Naive thymus-derived CD4-positive, alpha-beta T cell (primary cell): ENCODE results near the gene CARD10. TPM values are rescaled to one million over a fixed set of nuclear protein-coding genes. Genes with fewer than 3 reads are reported as not detected.
"Not testable (repeated sequence)": the region's sequence is repeated elsewhere in the genome, so short reads cannot be mapped to it uniquely, and the experiment has no call there.

Experiments used
- ATAC-seq: fragments of 150-1000 bp; cut with Tn5 transposase; 2 replicates; pipeline ENCODE4 v1.10.0; 2021; ENCODE audit warnings: mild to moderate bottlenecking, moderate library complexity
- CTCF ChIA-PET: fragments of 350-600 bp; sonication (Branson Sonifier 250); formaldehyde crosslinking; loops from one replicate; lab custom pipeline; 2021; ENCODE audit warnings: antibody characterized with exemption; lab: Charles Lee
- POLR2A ChIA-PET: fragments of 350-600 bp; sonication (Branson Sonifier 250); formaldehyde crosslinking; loops from one replicate; lab custom pipeline; 2021; ENCODE audit warnings: antibody characterized with exemption, inconsistent platforms; lab: Charles Lee
- DNase-seq, 9 donors: peaks; one replicate each; pipeline versions ENCODE4 v3.0.0 to v3.0.0-alpha.2; 2020 to 2022; ENCODE audit warnings: mixed read lengths in 1 of 9
- H3K27ac ChIP-seq: one replicate; pipeline ENCODE4 v1.7.0; 2013; ENCODE audit warnings: mild to moderate bottlenecking, low read depth, low read length, moderate library complexity
- H3K27me3 ChIP-seq, 2 donors: one replicate each; pipeline ENCODE4 v1.7.0; 2013; ENCODE audit warnings: low read length in 2 of 2, mild to moderate bottlenecking in 2 of 2, moderate library complexity in 2 of 2; ENCODE audit not compliant: control insufficient read depth in 2 of 2, insufficient read depth in 2 of 2
- H3K36me3 ChIP-seq, 3 experiments: 1 replicate in 2 of 3; 2 replicates in 1 of 3; pipeline ENCODE4 v1.7.0; 2013; ENCODE audit warnings: low read length in 3 of 3, mild to moderate bottlenecking in 3 of 3, moderate library complexity in 1 of 3; ENCODE audit not compliant: insufficient read depth in 3 of 3, control insufficient read depth in 2 of 3
- H3K4me1 ChIP-seq, 2 donors: one replicate each; pipeline ENCODE4 v1.7.0; 2013; ENCODE audit warnings: low read length in 2 of 2, mild to moderate bottlenecking in 2 of 2, moderate library complexity in 1 of 2; ENCODE audit not compliant: control insufficient read depth in 2 of 2, insufficient read depth in 2 of 2
- H3K4me3 ChIP-seq: 2 replicates; pipeline ENCODE4 v1.7.0; 2013; ENCODE audit warnings: mild to moderate bottlenecking, low read length
- H3K9me3 ChIP-seq, 3 experiments: 1 replicate in 2 of 3; 2 replicates in 1 of 3; pipeline ENCODE4 v1.7.0; 2013; ENCODE audit warnings: low read length in 3 of 3; ENCODE audit not compliant: control insufficient read depth in 2 of 3
- H3K27ac Mint-ChIP-seq, 9 donors: one replicate each; pipeline ENCODE4 v1.8.0; 2020 to 2022; ENCODE audit warnings: mixed read lengths in 9 of 9, mild to moderate bottlenecking in 8 of 9, moderate library complexity in 5 of 9, inconsistent platforms in 2 of 9
- H3K27me3 Mint-ChIP-seq, 5 donors: one replicate each; pipeline ENCODE4 v1.8.0; 2021 to 2022; ENCODE audit warnings: mixed read lengths in 5 of 5, mild to moderate bottlenecking in 1 of 5
- H3K36me3 Mint-ChIP-seq, 5 donors: one replicate each; pipeline ENCODE4 v1.8.0; 2020 to 2022; ENCODE audit warnings: mixed read lengths in 5 of 5, mild to moderate bottlenecking in 3 of 5, inconsistent platforms in 1 of 5
- H3K4me1 Mint-ChIP-seq, 7 donors: one replicate each; pipeline ENCODE4 v1.8.0; 2020 to 2022; ENCODE audit warnings: mixed read lengths in 7 of 7, mild to moderate bottlenecking in 3 of 7, inconsistent platforms in 1 of 7
- H3K4me3 Mint-ChIP-seq, 10 donors: one replicate each; pipeline ENCODE4 v1.8.0; 2020 to 2022; ENCODE audit warnings: mild to moderate bottlenecking in 10 of 10, mixed read lengths in 10 of 10, moderate library complexity in 6 of 10, inconsistent platforms in 2 of 10
- H3K9me3 Mint-ChIP-seq, 11 donors: one replicate each; pipeline ENCODE4 v1.8.0; 2020 to 2022; ENCODE audit warnings: mixed read lengths in 11 of 11, mild to moderate bottlenecking in 4 of 11, inconsistent platforms in 1 of 11, moderate library complexity in 1 of 11
- intact Hi-C, 2 donors: fragments of 100-400 bp; cut with micrococcal nuclease; formaldehyde crosslinking; loops; one replicate each; pipeline ENCODE4 v1.15.1; 2023
- polyA plus RNA-seq, 2 donors: library from polyadenylated mRNA; unstranded; fragments of 300-500 nt; fragmentation: Illumina TruSeq; gene quantifications; one replicate each; pipeline ENCODE4 v1.2.3, GENCODE V29; 2021
- total RNA-seq, 6 experiments: library from RNA in 5 of 6; stranded (reverse) in 5 of 6; gene quantifications; 1 replicate in 5 of 6; 2 replicates in 1 of 6; pipeline ENCODE4 v1.2.3 and lab custom pipeline; 2021 to 2026

The CARD10 gene
- total and polyA plus RNA-seq, 7 experiments from 2014 or later, result 0.13 to 1.0 (median 0.69) TPM; not detected in 2

DNA sequence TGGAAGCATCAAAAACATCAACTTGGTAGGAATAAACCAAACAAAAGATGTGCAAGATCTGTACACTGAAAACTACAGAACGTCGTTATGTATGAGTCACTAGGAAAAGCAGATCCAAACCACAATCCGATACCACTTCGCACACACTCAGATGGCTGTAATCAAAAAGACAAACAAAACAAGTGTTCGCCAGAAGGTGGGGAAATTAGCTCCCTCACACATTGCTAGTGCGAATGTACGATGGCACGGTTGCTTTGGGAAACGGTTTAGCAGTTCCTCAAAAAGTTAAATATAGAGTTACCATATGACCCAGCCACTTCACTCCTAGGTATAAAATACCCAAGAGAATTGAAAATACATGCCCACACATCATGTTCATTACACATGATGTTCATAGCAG is 14.8 kb upstream of the CARD10 start:
- POLR2A ChIA-PET, result no interaction called here
- Mint-ChIP-seq H3K4me1 (peaks cover 10 to 35% (median 17%) of the 10 kb centered on the region in 7 donors), H3K27me3 (peaks cover 2 to 14% (median 6%) of the 10 kb centered on the region in 5 donors), H3K36me3 (no peaks in the 10 kb centered on the region), H3K27ac (peak overlapping the region in 2 of 9 donors; percentile 11 to 78), H3K4me3 (no peak overlapping the region), H3K9me3 (no peaks in the 10 kb centered on the region)
- H3K36me3 ChIP-seq, result no peaks in the 10 kb centered on the region
- no peak overlapping the region for H3K27ac ChIP-seq
- CTCF ChIA-PET, result interaction anchor here (1.1 kb wide), 1 partner anchor 34 kb away, joined by 4 read pairs; no protein-coding TSS in a partner anchor
- ATAC-seq (no peak), DNase-seq (no peak)
- H3K27me3 ChIP-seq, result no peaks in the 10 kb centered on the region
- H3K4me1 ChIP-seq, result peaks cover 6 to 7% of the 10 kb centered on the region in 2 donors
- H3K4me3 ChIP-seq, result no peak overlapping the region
- intact Hi-C loops, result loop anchor here in 1 of 2 donors (10.0 kb wide), 1 partner anchor 271 kb away; the partner anchor contains the start of gene GCAT
- no peaks in the 10 kb centered on the region for H3K9me3 ChIP-seq

DNA sequence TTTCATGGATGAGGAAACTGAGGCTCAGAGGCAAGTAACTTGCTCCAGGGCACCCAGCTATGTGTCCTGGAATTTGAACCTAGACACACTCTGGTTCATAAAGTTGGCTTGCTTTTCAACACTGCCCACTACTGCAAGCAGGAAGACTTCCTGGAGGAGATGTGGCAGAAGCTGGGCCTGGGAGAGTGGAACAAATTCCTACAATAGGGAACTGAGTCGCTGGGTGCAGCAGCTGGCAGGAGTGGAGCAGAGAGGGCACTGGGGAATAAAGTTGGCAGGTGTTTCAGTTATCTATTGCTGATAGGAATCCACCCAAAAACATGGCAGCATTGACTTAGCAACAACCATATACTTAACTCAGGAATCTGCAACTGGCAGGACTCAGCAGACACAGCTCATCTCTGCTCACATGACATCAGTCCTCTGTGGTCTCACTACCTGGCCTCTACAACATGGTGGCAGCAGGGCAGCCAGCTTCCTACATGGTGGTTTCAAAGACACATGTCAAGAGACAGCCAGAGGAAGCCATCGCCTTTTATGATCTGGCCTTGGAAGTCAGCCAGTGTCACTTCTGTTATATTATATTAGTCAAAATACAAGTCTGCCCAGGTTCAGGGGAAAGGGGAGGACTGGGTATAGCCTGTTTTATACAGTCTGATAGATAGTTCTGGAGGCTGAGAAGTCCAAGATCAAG is 10.6 kb upstream of the CARD10 start:
- no peaks in the 10 kb centered on the region for H3K4me1 ChIP-seq
- ATAC-seq (peak; percentile 31), DNase-seq (no peak)
- intact Hi-C loops, result loop anchor here in 1 of 2 donors (10.0 kb wide), 1 partner anchor 275 kb away; the partner anchor contains the start of gene GCAT
- Mint-ChIP-seq H3K9me3 (no peaks in the 10 kb centered on the region), H3K4me3 (no peak overlapping the region), H3K36me3 (no peaks in the 10 kb centered on the region), H3K27me3 (peaks cover 0 to 15% (median 4%) of the 10 kb centered on the region in 5 donors), H3K27ac (no peak overlapping the region), H3K4me1 (peaks cover 6 to 25% (median 8%) of the 10 kb centered on the region in 7 donors)
- ChIA-PET CTCF (interaction anchor here (1.0 kb wide), 2 partner anchors 37 to 39 kb away, joined by 3 read pairs; no protein-coding TSS in a partner anchor), POLR2A (no interaction called here)
- H3K27me3 ChIP-seq, result no peaks in the 10 kb centered on the region
- H3K27ac ChIP-seq, result no peak overlapping the region
- H3K4me3 ChIP-seq, result no peak overlapping the region
- H3K36me3 ChIP-seq, result no peaks in the 10 kb centered on the region
- no peaks in the 10 kb centered on the region for H3K9me3 ChIP-seq

DNA sequence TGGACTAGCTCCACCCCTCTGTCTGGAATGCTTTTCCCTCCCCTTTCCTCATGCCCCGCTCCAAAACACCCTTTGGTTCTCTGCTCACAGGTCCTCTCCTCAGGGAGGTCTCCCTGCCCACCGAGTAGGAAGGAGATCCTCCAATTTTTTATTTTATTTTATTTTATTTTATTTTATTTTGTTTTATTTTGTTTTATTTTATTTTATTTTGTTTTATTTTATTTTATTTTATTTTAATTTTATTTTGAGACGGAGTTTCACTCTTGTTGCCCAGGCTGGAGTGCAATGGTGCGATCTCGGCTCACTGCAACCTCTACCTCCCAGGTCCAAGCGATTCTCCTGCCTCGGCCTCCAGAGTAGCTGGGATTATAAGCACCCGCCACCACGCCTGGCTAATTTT is 8.7 kb upstream of the CARD10 start:
- H3K27ac Mint-ChIP-seq, H3K4me1 Mint-ChIP-seq, H3K4me1 ChIP-seq, H3K9me3 Mint-ChIP-seq, H3K4me3 Mint-ChIP-seq, H3K27me3 ChIP-seq, H3K36me3 Mint-ChIP-seq, intact Hi-C loops, DNase-seq, H3K36me3 ChIP-seq, H3K27ac ChIP-seq, H3K9me3 ChIP-seq, ATAC-seq, H3K4me3 ChIP-seq: not testable (repeated sequence)
- ChIA-PET CTCF (interaction anchor here (1.0 to 1.2 kb wide), 2 partner anchors 26 to 64 kb away, joined by 3 to 5 read pairs; no protein-coding TSS in a partner anchor), POLR2A (interaction anchor here (0.6 to 1.0 kb wide), 2 partner anchors 19 to 880 kb away, joined by 4 read pairs; no protein-coding TSS in a partner anchor)
- peaks cover 1 to 21% (median 6%) of the 10 kb centered on the region in 5 donors for H3K27me3 Mint-ChIP-seq

DNA sequence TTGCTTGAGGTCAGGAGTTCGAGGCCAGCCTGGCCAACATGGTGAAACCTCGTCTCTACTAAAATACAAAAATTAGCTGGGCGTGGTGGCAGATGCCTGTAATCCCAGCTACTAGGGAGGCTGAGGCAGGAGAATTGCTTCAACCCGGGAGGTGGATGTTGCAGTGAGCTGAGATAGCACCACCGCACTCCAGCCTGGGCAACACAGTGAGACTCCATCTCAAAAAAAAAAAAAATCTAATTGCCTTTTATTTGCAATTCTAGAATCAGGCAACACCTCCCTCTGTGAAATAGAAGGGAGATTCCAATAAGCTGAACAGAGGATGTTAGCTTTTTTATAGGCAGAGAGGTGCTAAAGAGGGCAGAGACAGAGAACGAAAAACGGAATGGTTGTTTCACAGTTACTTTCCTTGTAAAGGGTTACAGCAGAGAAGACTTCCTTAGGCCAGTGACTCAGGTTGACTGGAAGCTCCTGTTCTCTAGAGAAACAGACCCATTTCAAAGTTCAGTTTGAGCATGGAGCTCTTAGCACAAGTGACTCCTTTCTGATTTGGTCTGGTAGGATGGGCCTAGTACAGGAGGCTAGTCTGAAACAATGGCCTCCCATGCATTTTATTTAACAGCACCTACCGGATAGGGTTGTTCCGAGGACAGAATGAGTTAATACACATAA is 8.0 kb upstream of the CARD10 start:
- ATAC-seq, H3K4me1 ChIP-seq, H3K27ac Mint-ChIP-seq, H3K36me3 Mint-ChIP-seq, H3K4me3 Mint-ChIP-seq, H3K36me3 ChIP-seq, H3K9me3 Mint-ChIP-seq, H3K27me3 ChIP-seq, H3K4me1 Mint-ChIP-seq, H3K27ac ChIP-seq, H3K4me3 ChIP-seq, DNase-seq, intact Hi-C loops, H3K9me3 ChIP-seq: not testable (repeated sequence)
- POLR2A ChIA-PET, result interaction anchor here (1.0 kb wide), 1 partner anchor 18 kb away, joined by 4 read pairs; no protein-coding TSS in a partner anchor
- H3K27me3 Mint-ChIP-seq, result peaks cover 8 to 29% (median 13%) of the 10 kb centered on the region in 5 donors
- CTCF ChIA-PET, result interaction anchor here (0.6 to 1.2 kb wide), 2 partner anchors 65 to 240 kb away, joined by 5 to 7 read pairs; no protein-coding TSS in a partner anchor

DNA sequence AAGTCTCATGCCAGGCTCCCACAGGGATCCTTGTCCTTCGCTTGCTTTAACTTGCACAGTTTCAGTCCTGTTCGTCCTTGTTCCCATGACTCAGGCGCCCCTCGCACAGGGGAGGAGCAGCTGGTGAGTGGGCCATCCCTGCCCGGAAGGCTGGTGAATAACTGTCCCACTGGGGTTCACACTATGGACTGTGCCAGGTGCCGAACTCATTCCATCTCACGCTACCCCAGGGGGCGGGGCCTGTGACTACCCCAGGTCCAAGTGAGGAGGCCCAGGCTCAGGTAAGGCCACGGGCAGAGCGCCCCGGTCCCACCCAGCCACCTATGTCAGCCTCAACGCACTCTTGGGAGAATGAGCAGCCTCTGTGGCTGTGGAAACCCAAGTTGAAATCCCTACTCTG is 7.2 kb upstream of the CARD10 start:
- Mint-ChIP-seq H3K9me3 (no peaks in the 10 kb centered on the region), H3K27me3 (peaks cover 12 to 35% (median 20%) of the 10 kb centered on the region in 5 donors), H3K27ac (no peak overlapping the region), H3K4me3 (no peak overlapping the region), H3K36me3 (no peaks in the 10 kb centered on the region), H3K4me1 (peaks cover 8 to 10% (median 8%) of the 10 kb centered on the region in 7 donors)
- Histone ChIP-seq H3K4me3 (no peak overlapping the region), H3K27me3 (no peaks in the 10 kb centered on the region), H3K4me1 (no peaks in the 10 kb centered on the region), H3K27ac (no peak overlapping the region), H3K36me3 (no peaks in the 10 kb centered on the region), H3K9me3 (no peaks in the 10 kb centered on the region)
- DNase-seq, result no peak
- intact Hi-C loops, result no loop called here
- no peak for ATAC-seq
- CTCF ChIA-PET, result no interaction called here
- POLR2A ChIA-PET, result no interaction called here

DNA sequence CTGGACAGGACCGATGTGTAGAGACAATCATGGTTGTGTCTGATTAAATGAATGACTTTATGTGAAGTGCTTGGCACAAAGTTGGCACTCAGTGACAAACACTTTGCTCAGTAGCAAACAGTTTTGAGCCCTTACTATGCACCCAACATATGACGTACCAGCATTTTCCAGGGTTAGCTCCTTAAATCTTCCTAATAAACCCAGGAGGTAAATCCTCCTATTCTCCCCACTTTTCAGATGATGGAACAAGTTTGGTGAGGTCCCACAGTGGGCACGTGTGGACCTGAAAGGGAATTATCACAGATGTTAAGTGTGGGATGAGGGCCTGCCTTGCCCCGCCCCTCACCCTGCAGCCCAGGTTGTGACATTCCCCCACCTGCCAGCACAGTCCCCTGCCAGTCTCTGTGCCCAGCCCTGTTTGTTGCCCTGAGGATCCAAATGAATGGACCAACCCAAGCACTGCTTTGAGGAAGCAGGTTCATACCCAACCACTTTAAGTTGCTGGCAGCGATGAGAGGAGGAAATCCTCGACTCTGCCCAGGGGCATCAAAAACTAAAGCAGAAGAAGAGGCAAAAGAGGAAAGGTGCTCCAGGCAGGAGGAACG is 6.6 kb upstream of the CARD10 start:
- ChIA-PET CTCF (no interaction called here), POLR2A (no interaction called here)
- no peaks in the 10 kb centered on the region for H3K9me3 ChIP-seq
- no peaks in the 10 kb centered on the region for H3K36me3 ChIP-seq
- intact Hi-C loops, result no loop called here
- DNase-seq (no peak), ATAC-seq (no peak)
- H3K36me3 Mint-ChIP-seq, result no peaks in the 10 kb centered on the region
- H3K4me1 ChIP-seq, result no peaks in the 10 kb centered on the region
- peaks cover 17 to 36% (median 22%) of the 10 kb centered on the region in 5 donors for H3K27me3 Mint-ChIP-seq
- H3K4me3 ChIP-seq, result no peak overlapping the region
- no peaks in the 10 kb centered on the region for H3K27me3 ChIP-seq
- H3K9me3 Mint-ChIP-seq, result no peaks in the 10 kb centered on the region
- H3K4me1 Mint-ChIP-seq, result peaks cover 8 to 12% (median 8%) of the 10 kb centered on the region in 7 donors
- H3K27ac ChIP-seq, result no peak overlapping the region
- no peak overlapping the region for H3K4me3 Mint-ChIP-seq
- no peak overlapping the region for H3K27ac Mint-ChIP-seq
